ENCODE results near the gene KREMEN2.

GRCh38 chr16:2968368-2968737 lies 4.3 kb downstream of the KREMEN2 start:
- TF ChIP-seq CTCF (conservative IDR thresholded peaks at IDR 0.05; ENCODE audit: low read length) (no peak), EZH2phosphoT487 (IDR thresholded peaks at IDR 0.05; ENCODE audit: borderline replicate concordance) (no peak)
